Measurements from ENCODE around the gene USH1C. TPM values are rescaled to one million over a fixed set of nuclear protein-coding genes. Genes with fewer than 3 reads are reported as not detected.

Gene USH1C
- total and polyA plus RNA-seq, 4 donors: 0.10 to 0.55 (median 0.13) TPM

GRCh38 chr11:17580271-17580670, 36.1 kb upstream of the USH1C start:
- ATAC-seq (ENCODE audit: insufficient read depth, low FRiP score) (no peak), DNase-seq (peak in 1 of 3 donors; percentile 10)
- no peak for TF ChIP-seq CTCF (IDR thresholded peaks at IDR 0.05; ENCODE audit: control extremely low read depth, extremely low read depth)

GRCh38 chr11:17579451-17579850, 35.2 kb upstream of the USH1C start:
- H3K27me3 ChIP-seq (ENCODE audit: control insufficient read depth in 3 of 3, insufficient read depth in 3 of 3, low read length in 2 of 3): no peaks in the 10 kb centered on the region
- H3K9ac ChIP-seq (ENCODE audit: insufficient read depth in 1 of 2, low read length in 2 of 2): no peak overlapping the region
- ATAC-seq (ENCODE audit: insufficient read depth, low FRiP score) (no peak), DNase-seq (no peak)
- 86 to 90% methylated on average over 7 of the region's 7 CpGs for WGBS, 2 donors
- no peaks in the 10 kb centered on the region for H3K4me1 ChIP-seq (ENCODE audit: control insufficient read depth in 5 of 5, insufficient read depth in 5 of 5, low read length in 5 of 5)
- no peaks in the 10 kb centered on the region for H3K9me3 ChIP-seq (ENCODE audit: control insufficient read depth in 4 of 4, insufficient read depth in 3 of 4, low read length in 3 of 4)
- TF ChIP-seq CTCF (IDR thresholded peaks at IDR 0.05; ENCODE audit: control extremely low read depth, extremely low read depth): no peak
- H3K36me3 ChIP-seq (ENCODE audit: control insufficient read depth in 4 of 4, insufficient read depth in 4 of 4, low read length in 4 of 4): no peaks in the 10 kb centered on the region
- no peak overlapping the region for H3K4me3 ChIP-seq
- H3K27ac ChIP-seq (ENCODE audit: low read depth in 1 of 2, low read length in 1 of 2): no peak overlapping the region

More at GRCh38 chr11:17580271-17580670, 36.1 kb upstream of the USH1C start:
- Histone ChIP-seq H3K27ac (ENCODE audit: low read depth in 1 of 2, low read length in 1 of 2) (no peak overlapping the region), H3K9me3 (ENCODE audit: control insufficient read depth in 4 of 4, insufficient read depth in 3 of 4, low read length in 3 of 4) (no peaks in the 10 kb centered on the region), H3K4me1 (ENCODE audit: control insufficient read depth in 5 of 5, insufficient read depth in 5 of 5, low read length in 5 of 5) (no peaks in the 10 kb centered on the region), H3K27me3 (ENCODE audit: control insufficient read depth in 3 of 3, insufficient read depth in 3 of 3, low read length in 2 of 3) (no peaks in the 10 kb centered on the region), H3K9ac (ENCODE audit: insufficient read depth in 1 of 2, low read length in 2 of 2) (no peak overlapping the region), H3K4me3 (no peak overlapping the region), H3K36me3 (ENCODE audit: control insufficient read depth in 4 of 4, insufficient read depth in 4 of 4, low read length in 4 of 4) (no peaks in the 10 kb centered on the region)
- WGBS, 2 donors: 46 to 59% methylated on average over 1 of the region's 1 CpG

- Histone ChIP-seq H3K9ac (ENCODE audit: insufficient read depth in 1 of 2, low read length in 2 of 2) (no peak overlapping the region), H3K27ac (ENCODE audit: low read depth in 1 of 2, low read length in 1 of 2) (no peak overlapping the region), H3K4me1 (ENCODE audit: control insufficient read depth in 5 of 5, insufficient read depth in 5 of 5, low read length in 5 of 5) (no peaks in the 10 kb centered on the region), H3K9me3 (ENCODE audit: control insufficient read depth in 4 of 4, insufficient read depth in 3 of 4, low read length in 3 of 4) (no peaks in the 10 kb centered on the region), H3K36me3 (ENCODE audit: control insufficient read depth in 4 of 4, insufficient read depth in 4 of 4, low read length in 4 of 4) (no peaks in the 10 kb centered on the region), H3K4me3 (no peak overlapping the region), H3K27me3 (ENCODE audit: control insufficient read depth in 3 of 3, insufficient read depth in 3 of 3, low read length in 2 of 3) (no peaks in the 10 kb centered on the region)
- no peak for TF ChIP-seq CTCF (IDR thresholded peaks at IDR 0.05; ENCODE audit: control extremely low read depth, extremely low read depth)
- WGBS, 2 donors: 89 to 94% methylated on average over 8 of the region's 8 CpGs
- ATAC-seq (ENCODE audit: insufficient read depth, low FRiP score) (no peak), DNase-seq (peak in 1 of 3 donors; percentile 7)
Observed at GRCh38 chr11:17578958-17579357, 34.7 kb upstream of the USH1C start.

GRCh38 chr11:17578296-17578695, 34.1 kb upstream of the USH1C start:
- DNase-seq (peak in 1 of 3 donors; percentile 6), ATAC-seq (ENCODE audit: insufficient read depth, low FRiP score) (no peak)
- H3K27me3 ChIP-seq (ENCODE audit: control insufficient read depth in 3 of 3, insufficient read depth in 3 of 3, low read length in 2 of 3): no peaks in the 10 kb centered on the region
- H3K4me1 ChIP-seq (ENCODE audit: control insufficient read depth in 5 of 5, insufficient read depth in 5 of 5, low read length in 5 of 5): no peaks in the 10 kb centered on the region
- H3K9ac ChIP-seq (ENCODE audit: insufficient read depth in 1 of 2, low read length in 2 of 2): no peak overlapping the region
- no peak overlapping the region for H3K4me3 ChIP-seq
- TF ChIP-seq CTCF (IDR thresholded peaks at IDR 0.05; ENCODE audit: control extremely low read depth, extremely low read depth): no peak
- no peaks in the 10 kb centered on the region for H3K9me3 ChIP-seq (ENCODE audit: control insufficient read depth in 4 of 4, insufficient read depth in 3 of 4, low read length in 3 of 4)
- H3K36me3 ChIP-seq (ENCODE audit: control insufficient read depth in 4 of 4, insufficient read depth in 4 of 4, low read length in 4 of 4): no peaks in the 10 kb centered on the region
- H3K27ac ChIP-seq (ENCODE audit: low read depth in 1 of 2, low read length in 1 of 2): no peak overlapping the region
- WGBS, 2 donors: 90 to 97% methylated on average over 11 of the region's 11 CpGs

Data from lung (tissue), 12 donors.